Measurements from ENCODE around the gene RNASE2.
"Not testable (repeated sequence)": the region's sequence is repeated elsewhere in the genome, so short reads cannot be mapped to it uniquely, and the experiment has no call there.

The RNASE2 gene

DNA sequence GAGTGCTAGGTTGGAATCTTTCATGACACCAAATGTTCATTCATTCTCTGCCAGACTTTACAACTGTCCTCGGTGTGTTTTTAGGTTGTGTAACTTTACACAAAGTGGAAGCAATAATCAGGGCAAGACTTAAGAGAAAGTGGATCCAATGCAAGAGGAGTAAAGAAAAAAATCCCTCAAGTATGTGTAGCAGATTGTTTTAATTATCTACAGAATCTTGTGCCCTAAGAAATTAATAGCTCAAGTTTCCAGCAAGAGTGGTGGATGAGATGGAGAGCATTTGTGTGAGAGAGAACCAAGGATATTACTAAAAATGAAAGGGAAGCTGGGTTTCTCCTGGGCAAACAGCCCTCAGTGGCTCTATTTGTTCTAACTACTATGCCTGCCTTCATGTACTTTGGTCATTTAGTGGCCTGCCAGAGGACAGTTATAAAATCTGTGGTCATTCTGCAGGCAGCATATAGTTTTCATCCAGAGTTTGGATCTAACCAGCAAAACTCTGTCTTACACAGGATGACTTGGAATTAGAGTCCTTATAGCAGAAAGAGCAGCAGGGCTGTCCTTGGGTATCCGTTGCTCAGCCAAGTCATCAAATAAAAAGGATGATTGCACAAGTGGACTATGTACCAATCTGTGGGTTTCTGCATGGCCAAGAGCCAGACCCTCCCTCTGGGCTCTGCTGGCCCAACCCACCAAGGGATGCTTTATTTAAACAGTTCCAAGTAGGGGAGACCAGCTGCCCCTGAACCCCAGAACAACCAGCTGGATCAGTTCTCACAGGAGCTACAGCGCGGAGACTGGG, at the start of gene RNASE2:
Gene RNASE2, plus strand, starts transcription at position 752 of the 802 bp plus-strand sequence. CDS start 285 bp downstream, outside the sequence.
- not testable (repeated sequence) for DNase-seq

- DNase-seq: no peak
Observed at GRCh38 chr14:20905676-20906075, 49.6 kb upstream of the RNASE2 start.

DNA sequence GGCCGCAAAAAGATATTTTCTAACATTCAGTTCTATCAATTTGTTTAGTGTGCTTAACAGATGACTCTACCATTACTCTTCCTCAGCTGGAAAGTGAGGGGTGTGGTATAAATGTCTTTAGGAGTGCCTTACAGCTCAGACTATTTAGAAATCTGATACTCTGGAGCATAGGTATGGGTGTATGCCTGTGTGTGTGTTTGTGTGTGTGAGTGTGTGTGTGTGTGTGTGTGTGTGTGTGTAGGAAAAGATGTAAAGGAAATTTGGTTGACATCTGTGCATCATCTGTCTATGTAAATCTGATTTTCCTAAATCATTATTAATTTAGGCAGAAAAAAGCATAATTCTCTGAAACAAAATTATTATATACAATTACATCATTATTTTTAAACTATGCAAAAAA, 48.1 kb upstream of the RNASE2 start:
- DNase-seq: no peak

DNA sequence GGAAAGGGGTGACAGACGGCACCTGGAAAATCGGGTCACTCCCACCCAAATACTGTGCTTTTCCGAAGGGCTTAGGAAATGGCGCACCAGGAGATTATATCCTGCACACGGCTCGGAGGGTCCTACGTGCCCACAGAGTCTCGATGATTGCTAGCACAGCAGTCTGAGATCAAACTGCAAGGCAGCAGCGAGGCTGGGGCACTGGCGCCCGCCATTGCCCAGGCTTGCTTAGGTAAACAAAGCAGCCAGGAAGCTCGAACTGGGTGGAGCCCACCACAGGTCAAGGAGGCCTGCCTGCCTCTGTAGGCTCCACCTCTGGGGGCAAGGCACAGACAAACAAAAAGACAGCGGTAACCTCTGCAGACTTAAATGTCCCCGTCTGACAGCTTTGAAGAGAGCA, 44.5 kb upstream of the RNASE2 start:
- not testable (repeated sequence) for DNase-seq

DNA sequence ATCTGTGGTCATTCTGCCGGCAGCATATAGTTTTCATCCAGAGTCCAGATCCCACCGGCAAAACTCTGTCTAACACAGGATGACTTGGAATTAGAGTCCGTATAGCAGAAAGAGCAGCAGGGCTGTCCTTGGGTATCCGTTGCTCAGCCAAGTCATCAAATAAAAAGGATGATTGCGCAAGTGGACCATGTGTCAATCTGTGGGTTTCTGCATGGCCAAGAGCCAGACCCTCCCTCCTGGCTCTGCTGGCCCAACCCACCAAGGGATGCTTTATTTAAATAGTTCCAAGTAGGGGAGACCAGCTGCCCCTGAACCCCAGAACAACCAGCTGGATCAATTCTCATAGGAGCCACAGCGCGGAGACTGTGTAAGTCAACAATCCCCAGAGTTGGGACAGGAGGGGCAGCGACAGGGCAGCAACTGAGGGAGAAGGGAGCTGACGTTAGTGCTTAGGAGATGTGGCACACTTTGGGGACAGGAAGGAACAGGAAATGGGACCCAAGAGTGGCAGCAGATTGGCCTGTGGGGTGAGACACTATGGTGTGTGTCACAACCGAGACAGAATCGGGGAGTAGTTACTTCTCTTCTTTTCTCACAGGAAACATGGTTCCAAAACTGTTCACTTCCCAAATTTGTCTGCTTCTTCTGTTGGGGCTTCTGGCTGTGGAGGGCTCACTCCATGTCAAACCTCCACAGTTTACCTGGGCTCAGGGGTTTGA, 36.1 kb upstream of the RNASE2 start:
- DNase-seq: not testable (repeated sequence)

DNA sequence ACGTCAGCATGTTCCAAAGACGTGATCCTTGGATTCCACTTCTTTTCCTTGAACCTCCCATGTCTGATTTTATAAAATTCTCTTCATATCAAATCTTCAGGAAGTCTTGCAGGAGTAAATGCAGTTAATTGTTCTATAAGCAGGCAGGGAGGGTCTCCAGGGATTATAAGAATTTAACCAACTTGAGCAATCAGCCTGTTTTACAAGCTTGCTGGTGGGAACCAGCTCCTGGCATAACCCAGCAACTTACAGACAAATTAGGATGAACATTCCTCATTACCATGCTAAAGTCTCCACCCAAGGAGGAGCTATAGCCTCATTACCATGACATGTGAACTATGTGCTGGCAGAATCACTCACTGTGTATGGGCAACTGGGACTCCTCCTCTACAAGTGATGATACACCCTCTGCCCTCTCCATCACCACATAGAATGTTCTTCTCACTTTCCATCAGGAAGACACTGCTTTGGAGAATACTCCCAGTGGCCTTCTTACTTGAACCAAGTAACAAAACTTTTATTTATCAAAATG, 31.5 kb upstream of the RNASE2 start:
- not testable (repeated sequence) for DNase-seq

- DNase-seq: no peak
Observed at GRCh38 chr14:20934148-20934762, 21.0 kb upstream of the RNASE2 start.

DNA sequence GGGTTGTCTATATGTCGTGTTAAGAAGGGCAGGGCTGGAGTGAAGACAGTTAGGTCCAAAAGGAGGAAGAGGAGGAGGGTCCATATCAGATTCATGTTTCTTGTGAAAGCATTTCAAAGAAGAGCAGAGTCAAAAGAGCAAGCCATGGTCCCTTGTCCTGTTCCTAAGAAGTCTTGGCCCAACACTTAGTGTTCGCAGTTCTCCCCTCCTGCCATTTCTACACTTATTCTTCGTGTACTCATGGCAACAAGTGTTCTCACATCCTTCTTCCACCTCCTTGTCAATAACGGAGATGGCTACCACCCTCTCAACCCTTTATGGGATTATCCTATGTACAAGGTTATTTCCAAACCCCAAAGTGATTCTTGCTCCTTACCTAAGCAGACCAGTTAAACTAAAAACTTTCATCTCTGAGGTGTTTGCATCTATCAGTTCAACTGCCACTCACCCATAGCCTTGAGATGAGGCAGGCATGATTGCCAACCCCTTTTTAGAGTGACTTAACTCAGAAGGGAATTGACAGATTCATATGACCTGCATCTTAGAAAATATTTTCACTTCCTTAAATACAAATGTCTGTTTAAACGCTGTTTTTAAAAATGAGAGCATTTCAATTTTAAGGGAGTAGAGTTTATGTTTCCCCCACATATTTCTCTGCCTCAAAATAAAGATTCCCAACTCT, 19.8 kb upstream of the RNASE2 start:
- no peak for DNase-seq

GRCh38 chr14:20945146-20945545, 10.1 kb upstream of the RNASE2 start:
- DNase-seq: not testable (repeated sequence)

DNA sequence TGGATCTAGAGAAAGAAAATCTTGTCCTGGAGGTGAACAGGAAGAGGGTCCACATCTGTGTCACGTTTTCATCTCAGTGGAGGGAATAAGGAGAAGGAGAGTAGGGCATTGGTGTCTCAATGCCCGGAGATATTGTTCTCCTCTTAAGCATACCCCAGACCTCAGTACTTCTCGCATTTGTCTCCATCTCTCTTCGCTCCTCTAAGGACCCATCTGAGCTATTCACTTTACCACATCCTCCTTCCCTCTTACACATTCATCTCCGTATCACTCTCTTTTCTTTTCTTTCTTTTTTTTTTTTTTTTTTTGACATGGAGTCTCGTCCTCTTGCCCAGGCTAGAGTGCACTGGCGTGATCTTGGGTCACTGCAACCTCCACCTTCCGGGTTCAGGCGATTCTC, 8.6 kb upstream of the RNASE2 start:
- DNase-seq: not testable (repeated sequence)

- not testable (repeated sequence) for DNase-seq
Observed at GRCh38 chr14:20955538-20955873, 219 bp downstream of the RNASE2 start.

DNA sequence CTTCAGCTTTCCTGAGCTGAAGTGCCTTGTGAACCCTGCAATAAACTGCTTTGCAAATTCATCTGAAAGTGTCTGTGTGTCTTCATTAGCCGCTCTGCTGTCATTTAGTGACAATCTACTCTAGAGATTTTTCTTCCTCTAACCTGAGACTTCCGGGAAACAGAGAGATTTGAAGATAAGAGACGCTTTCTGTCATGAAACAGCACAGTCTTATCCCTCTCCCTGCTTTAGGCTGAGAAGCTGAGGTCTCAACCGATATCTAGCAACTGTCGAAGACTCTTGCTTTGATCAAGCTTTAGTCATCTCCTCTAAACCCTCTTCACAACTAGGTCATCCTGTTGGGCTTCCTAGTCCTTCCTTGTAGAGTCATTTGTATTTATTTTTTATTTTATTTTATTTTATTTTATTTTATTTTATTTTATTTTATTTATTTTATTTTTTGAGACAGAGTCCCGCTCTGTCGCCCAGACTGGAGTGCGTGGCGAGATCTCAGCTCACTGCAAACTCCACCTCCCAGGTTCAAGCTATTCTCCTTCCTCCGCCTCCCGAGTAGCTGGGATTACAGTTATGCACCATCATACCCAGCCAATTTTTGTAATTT, 1.2 kb downstream of the RNASE2 start:
- no peak for DNase-seq

DNA sequence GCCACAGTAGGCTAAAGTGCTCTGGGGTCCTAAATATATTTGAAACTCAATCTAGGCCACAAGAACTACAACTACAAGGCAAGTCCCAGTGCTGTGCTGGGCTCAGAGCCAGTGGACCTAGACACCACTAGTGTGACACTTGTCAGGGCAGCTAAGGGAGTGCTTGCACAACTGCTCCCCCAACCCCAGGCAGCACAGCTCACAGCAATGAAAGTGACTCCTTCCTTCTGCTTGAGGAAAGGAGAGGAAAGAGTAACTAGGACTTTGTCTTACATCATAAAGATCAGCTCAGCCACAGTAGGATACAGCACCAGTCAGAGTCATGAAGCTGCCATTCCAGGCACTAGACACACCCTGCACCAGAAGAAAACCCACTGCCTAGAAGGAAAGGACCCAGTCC, 3.7 kb downstream of the RNASE2 start:
- not testable (repeated sequence) for DNase-seq

DNA sequence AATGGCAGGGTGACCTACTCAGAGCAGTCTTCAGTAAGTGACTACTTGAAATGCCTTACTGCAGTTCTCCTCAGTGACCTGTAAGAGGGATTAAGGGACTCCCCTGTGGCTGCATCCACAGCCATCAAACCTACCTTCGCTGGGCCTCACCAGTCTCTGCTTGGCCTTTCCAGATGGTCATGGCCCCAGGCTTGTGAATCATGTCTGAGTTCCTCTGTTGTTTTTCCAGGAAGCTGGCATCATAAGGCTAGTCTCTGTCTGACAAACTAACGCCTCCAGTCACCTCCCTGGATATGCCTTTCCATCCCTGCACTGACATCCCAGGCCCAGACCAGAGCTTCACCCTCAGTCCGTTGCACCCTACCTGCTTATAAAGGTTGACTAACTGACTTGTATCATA, 14.0 kb downstream of the RNASE2 start:
- DNase-seq: no peak

GRCh38 chr14:20970647-20970982, 15.3 kb downstream of the RNASE2 start:
- DNase-seq: no peak

GRCh38 chr14:20970983-20971704, 15.9 kb downstream of the RNASE2 start:
- peak; percentile 60 for DNase-seq

DNA sequence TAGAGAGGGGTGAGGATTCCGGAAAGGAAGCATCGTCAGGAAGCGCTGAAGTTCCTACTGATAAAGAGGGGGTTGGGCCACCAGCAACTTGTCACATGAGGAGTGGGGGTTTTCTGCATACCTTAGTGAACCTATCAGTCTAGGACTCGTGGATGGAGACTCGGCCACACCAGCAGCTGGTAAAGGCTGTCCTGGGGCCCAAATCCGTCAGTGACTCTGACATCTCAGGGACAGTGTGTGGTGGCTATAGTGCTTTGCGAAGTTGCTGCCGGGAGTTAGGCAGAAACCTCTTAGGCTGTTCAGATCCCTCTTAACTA, 16.4 kb downstream of the RNASE2 start:
- DNase-seq: no peak

DNA sequence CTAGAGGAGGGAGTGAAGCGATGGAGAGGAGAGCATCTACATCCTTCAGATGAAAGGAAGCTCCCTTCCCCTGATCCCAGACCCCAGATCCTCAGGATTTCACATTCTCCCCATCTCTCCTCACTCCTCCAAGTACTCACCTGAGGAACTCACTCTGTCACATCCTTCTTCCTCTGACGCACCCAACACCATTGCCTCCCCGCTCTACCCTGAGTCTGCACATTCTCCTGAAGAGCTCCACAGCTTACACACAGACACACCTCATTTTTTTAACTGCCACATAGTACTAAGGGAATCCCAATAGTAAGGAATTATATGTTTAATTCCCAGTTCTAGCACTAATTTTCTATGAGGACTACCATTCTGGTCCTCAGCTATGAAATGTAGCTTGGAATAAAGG, 18.2 kb downstream of the RNASE2 start:
- no peak for DNase-seq

DNA sequence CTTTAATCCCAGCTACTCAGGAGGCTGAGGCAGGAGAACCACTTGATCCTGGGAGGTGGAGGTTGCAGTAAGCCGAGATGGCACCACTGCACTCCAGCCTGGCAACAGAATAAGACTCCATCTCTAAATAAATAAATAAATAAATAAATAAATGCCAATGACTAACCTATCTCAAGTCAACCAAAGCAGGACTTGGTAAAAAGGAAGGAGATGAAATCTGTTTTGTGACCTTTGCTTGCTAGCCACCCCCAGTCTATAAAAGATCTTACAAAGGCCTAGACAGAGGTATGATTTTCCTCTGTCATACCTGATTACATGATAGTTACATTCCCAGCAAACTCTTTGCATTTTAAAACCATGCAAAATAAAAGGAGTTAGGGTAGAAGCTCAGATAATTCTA, 21.0 kb downstream of the RNASE2 start:
- no peak for DNase-seq

DNA sequence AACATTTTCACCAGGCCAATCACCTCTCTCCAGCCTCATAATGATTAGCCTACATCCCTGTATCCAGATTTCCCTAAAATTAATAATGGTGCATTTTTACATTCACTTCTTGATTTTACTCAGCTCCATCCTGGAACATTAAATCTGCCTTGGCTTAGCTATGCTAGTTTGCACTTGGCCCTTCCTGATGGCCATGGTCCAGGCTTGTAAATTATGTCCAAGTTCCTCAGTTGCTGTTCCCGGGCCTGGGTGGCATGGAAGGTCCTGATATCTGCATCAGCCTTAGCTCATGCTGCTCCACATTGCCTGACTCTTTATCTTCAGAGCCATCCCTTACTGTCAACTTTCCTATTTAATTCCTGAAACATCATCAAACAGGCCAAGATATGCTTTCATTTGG, 23.4 kb downstream of the RNASE2 start:
- no peak for DNase-seq

DNA sequence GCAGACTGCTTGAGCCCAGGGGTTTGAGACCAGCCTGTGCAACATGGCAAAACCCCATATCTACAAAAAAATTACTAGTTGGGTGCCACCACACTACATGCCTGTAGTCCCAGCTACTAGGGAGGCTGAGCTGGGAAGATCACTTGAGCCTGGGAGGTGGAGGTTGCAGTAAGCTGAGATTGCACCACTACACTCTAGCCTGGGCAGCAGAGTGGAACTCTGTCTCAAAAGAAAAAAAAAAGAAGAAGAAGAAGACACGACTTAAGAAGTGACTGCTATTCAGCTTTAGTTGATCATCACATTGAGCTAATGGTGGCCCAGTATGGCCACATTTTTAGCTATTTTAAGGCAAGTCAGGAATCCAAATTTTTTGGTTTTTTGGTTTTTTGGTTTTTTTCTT, 25.6 kb downstream of the RNASE2 start:
- DNase-seq: no peak

DNA sequence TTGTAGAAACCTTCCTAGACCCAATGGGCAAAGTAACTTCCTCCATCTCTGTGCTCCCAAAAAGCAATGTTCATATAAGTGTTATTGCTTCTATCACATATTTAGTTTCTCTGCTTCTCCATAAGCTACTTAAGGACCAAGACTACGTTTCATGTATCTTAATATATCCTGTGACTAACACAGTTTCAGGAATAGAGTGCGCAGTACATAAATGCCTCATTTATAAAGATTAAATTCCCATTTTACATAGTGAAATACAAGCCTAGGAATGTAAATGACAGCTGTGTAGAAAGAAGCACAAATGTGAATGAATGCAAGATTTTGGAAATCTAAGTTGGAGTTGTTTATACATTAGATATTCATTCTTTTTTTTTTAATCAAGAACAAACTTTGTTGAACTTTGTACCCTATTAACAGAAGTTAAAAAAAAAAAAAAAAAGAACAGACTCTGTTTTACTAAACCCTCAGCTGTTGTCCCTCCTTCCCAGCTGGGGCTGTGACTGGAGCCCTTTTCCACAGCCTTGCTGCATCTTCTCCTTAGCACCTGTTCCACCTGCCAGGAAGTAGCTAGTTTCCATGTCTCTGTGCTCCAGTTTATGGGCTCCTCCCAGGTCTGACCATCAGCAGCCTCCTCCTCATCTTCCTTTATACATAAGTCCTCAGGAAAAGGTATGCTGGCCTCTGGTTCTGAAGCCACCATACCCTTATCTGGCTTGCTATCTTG, 27.5 kb downstream of the RNASE2 start:
- no peak for DNase-seq
